Liver (tissue), 9 donors: ENCODE measurements around the gene SH2D4B. TPM values are rescaled to one million over a fixed set of nuclear protein-coding genes. Genes with fewer than 3 reads are reported as not detected.

Experiments
- DNase-seq: peaks from one replicate; pipeline ENCODE4 v3.0.0-alpha.2; 2017; ENCODE audit warnings: low spot score
- H3K27ac ChIP-seq, 2 donors: one replicate each; pipeline ENCODE4 v1.7.0; 2013; ENCODE audit warnings: inconsistent platforms in 2 of 2, low read length in 2 of 2, control low read depth in 1 of 2, low read depth in 1 of 2, mild to moderate bottlenecking in 1 of 2
- H3K27me3 ChIP-seq, 4 donors: one replicate each; pipeline versions ENCODE4 v1.6.1 to v1.7.0; 2013; ENCODE audit warnings: low read length in 3 of 4, inconsistent platforms in 1 of 4, mild to moderate bottlenecking in 1 of 4, moderate library complexity in 1 of 4; ENCODE audit not compliant: control insufficient read depth in 4 of 4, insufficient read depth in 4 of 4
- H3K36me3 ChIP-seq, 4 donors: one replicate each; pipeline versions ENCODE4 v1.6.1 to v1.7.0; 2013; ENCODE audit warnings: low read length in 3 of 4, mild to moderate bottlenecking in 3 of 4, low read depth in 1 of 4, moderate library complexity in 1 of 4; ENCODE audit not compliant: control insufficient read depth in 4 of 4, insufficient read depth in 3 of 4
- H3K4me1 ChIP-seq, 4 donors: one replicate each; pipeline versions ENCODE4 v1.6.1 to v1.7.0; 2013; ENCODE audit warnings: low read length in 3 of 4, mild to moderate bottlenecking in 3 of 4, moderate library complexity in 1 of 4; ENCODE audit not compliant: control insufficient read depth in 4 of 4, insufficient read depth in 4 of 4
- H3K4me3 ChIP-seq, 3 donors: one replicate each; pipeline versions ENCODE4 v1.6.1 to v1.7.0; 2013; ENCODE audit warnings: low read length in 3 of 3, control low read depth in 1 of 3, low read depth in 1 of 3, mild to moderate bottlenecking in 1 of 3
- H3K9ac ChIP-seq, 2 donors: one replicate each; pipeline ENCODE4 v1.7.0; 2013; ENCODE audit warnings: low read length in 2 of 2, mild to moderate bottlenecking in 2 of 2, moderate library complexity in 2 of 2, control low read depth in 1 of 2, low read depth in 1 of 2
- H3K9me3 ChIP-seq, 4 donors: one replicate each; pipeline versions ENCODE4 v1.6.1 to v1.7.0; 2013; ENCODE audit warnings: low read length in 3 of 4; ENCODE audit not compliant: control insufficient read depth in 4 of 4
- EGR1 ChIP-seq, 2 donors: IDR thresholded peaks; 2 replicates each; pipeline ENCODE4 v1.6.1; 2016 to 2018; ENCODE audit warnings: antibody characterized with exemption in 2 of 2, low read depth in 2 of 2
- FOXA2 ChIP-seq: IDR thresholded peaks from 2 replicates; pipeline ENCODE4 v1.6.1; 2016; ENCODE audit warnings: antibody characterized with exemption
- GABPA ChIP-seq, 2 donors: IDR thresholded peaks in 1 of 2; conservative IDR thresholded peaks in 1 of 2; 2 replicates each; pipeline ENCODE4 v1.6.1; 2016; ENCODE audit warnings: antibody characterized with exemption in 2 of 2, mild to moderate bottlenecking in 1 of 2, moderate library complexity in 1 of 2
- HNF4A ChIP-seq, 2 donors: conservative IDR thresholded peaks; 2 replicates each; pipeline ENCODE4 v1.6.1; 2016; ENCODE audit warnings: antibody characterized with exemption in 2 of 2, mild to moderate bottlenecking in 2 of 2
- HNF4G ChIP-seq: IDR thresholded peaks from 2 replicates; pipeline ENCODE4 v1.6.1; 2016; ENCODE audit warnings: antibody characterized with exemption
- JUND ChIP-seq, 2 donors: IDR thresholded peaks; 2 replicates each; pipeline ENCODE4 v1.6.1; 2016; ENCODE audit warnings: antibody characterized with exemption in 2 of 2
- SP1 ChIP-seq: IDR thresholded peaks from 2 replicates; pipeline ENCODE4 v1.6.1; 2018; ENCODE audit warnings: antibody characterized with exemption, mild to moderate bottlenecking
- TAF1 ChIP-seq: conservative IDR thresholded peaks from 2 replicates; pipeline ENCODE4 v1.6.1; 2016; ENCODE audit warnings: antibody characterized with exemption, mild to moderate bottlenecking
- YY1 ChIP-seq: IDR thresholded peaks from 2 replicates; pipeline ENCODE4 v1.6.1; 2016; ENCODE audit warnings: antibody characterized with exemption, mild to moderate bottlenecking
- WGBS: extraction: QIAGEN DNeasy Blood & Tissue Kit; methylation state at CpG from one replicate; pipeline ENCODE4 v1.1.7; 2013; 5-methylcytosine and 5-hydroxymethylcytosine counted together
- polyA plus RNA-seq, 2 donors: library from polyadenylated mRNA; stranded (reverse) in 1 of 2; unstranded in 1 of 2; fragments of 200-250 nt in 1 of 2; fragments of >200 nt in 1 of 2; fragmentation: Nextera tagmentation in 1 of 2; extraction: Ambion mirVana in 1 of 2; gene quantifications; one replicate each; pipeline versions ENCODE4 v1.2.1 to v1.2.3, GENCODE V29; 2013 to 2015
- total RNA-seq, 2 donors: library from RNA; depleted of rRNA; stranded (reverse); fragments of >200 nt; gene quantifications; one replicate each; pipeline ENCODE4 v1.2.3, GENCODE V29; 2014
- TF ChIP-seq, protein P1 (sequence below): IDR thresholded peaks from 2 replicates; pipeline ENCODE4 v1.6.1; 2016; ENCODE audit warnings: antibody characterized with exemption
- TF ChIP-seq, protein P2 (sequence below): fragments of 150-350 bp; IDR thresholded peaks from 2 replicates; pipeline ENCODE4 v1.5.1; 2017; ENCODE audit warnings: improper control_type of control experiment, low read depth, low read length; ENCODE audit not compliant: missing input control
- TF ChIP-seq, protein P3 (sequence below): IDR thresholded peaks from 2 replicates; pipeline ENCODE4 v1.6.1; 2016; ENCODE audit warnings: antibody characterized with exemption
- donor health status: healthy.
- donor health status: healthy.
- donor health status: healthy.
- donor health status: healthy.
- donor health status: healthy.

Gene SH2D4B
- total and polyA plus RNA-seq, 4 donors = 0.19 TPM; not detected in 3

DNA sequence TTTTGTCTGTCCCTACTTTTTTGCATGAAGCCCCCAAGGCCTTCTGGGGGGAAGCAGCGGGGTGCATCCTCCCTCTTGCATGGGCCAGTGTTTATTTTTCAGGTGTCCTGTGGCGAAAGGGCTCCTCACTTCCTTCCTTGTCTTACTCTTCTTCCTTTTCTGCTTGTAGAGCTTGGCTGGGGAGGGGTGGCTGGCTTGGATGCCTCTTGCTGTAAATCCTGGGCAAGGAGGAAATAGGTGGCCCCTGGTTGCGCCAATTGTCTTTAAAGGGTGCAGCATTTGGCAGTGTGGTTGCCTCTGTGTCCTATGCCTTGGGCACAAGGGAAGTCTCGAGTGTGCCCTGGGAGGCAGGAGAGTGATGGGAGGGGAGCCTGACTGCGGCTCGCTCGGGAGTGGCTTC, 95.0 kb downstream of the SH2D4B start:
- DNase-seq = no peak
- no peak overlapping the region for H3K27ac ChIP-seq
- WGBS = 81% methylated on average over 7 of the region's 7 CpGs

DNA sequence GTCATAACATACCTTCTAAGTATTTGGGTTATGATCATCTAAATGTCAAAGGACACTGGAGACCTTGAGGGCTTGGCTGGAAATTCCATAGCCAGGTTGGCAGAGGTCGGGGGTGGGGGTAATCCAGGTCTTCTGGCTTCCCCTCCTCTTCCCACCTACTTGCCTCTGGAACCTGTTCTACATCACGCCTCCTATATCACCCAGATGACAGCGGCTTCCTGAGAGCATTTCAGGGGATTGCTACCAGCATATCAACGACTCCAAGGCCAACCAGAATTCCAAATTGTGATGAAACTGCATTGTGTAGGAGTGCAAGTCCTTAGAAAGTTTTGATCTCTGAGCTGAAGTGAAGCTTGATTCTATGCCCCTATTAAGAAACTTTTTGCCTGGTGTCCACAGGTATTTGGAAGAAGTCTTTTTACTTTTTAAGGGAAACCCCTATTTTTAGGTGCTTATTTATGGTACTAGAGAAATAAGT, 95.7 kb downstream of the SH2D4B start:
- TF ChIP-seq, protein P1, sequence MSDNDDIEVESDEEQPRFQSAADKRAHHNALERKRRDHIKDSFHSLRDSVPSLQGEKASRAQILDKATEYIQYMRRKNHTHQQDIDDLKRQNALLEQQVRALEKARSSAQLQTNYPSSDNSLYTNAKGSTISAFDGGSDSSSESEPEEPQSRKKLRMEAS = no peak
- TF ChIP-seq TAF1 = no peak
- TF ChIP-seq, protein P2, sequence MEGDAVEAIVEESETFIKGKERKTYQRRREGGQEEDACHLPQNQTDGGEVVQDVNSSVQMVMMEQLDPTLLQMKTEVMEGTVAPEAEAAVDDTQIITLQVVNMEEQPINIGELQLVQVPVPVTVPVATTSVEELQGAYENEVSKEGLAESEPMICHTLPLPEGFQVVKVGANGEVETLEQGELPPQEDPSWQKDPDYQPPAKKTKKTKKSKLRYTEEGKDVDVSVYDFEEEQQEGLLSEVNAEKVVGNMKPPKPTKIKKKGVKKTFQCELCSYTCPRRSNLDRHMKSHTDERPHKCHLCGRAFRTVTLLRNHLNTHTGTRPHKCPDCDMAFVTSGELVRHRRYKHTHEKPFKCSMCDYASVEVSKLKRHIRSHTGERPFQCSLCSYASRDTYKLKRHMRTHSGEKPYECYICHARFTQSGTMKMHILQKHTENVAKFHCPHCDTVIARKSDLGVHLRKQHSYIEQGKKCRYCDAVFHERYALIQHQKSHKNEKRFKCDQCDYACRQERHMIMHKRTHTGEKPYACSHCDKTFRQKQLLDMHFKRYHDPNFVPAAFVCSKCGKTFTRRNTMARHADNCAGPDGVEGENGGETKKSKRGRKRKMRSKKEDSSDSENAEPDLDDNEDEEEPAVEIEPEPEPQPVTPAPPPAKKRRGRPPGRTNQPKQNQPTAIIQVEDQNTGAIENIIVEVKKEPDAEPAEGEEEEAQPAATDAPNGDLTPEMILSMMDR = no peak
- TF ChIP-seq, protein P3, sequence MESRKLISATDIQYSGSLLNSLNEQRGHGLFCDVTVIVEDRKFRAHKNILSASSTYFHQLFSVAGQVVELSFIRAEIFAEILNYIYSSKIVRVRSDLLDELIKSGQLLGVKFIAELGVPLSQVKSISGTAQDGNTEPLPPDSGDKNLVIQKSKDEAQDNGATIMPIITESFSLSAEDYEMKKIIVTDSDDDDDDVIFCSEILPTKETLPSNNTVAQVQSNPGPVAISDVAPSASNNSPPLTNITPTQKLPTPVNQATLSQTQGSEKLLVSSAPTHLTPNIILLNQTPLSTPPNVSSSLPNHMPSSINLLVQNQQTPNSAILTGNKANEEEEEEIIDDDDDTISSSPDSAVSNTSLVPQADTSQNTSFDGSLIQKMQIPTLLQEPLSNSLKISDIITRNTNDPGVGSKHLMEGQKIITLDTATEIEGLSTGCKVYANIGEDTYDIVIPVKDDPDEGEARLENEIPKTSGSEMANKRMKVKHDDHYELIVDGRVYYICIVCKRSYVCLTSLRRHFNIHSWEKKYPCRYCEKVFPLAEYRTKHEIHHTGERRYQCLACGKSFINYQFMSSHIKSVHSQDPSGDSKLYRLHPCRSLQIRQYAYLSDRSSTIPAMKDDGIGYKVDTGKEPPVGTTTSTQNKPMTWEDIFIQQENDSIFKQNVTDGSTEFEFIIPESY = no peak
- no peak for TF ChIP-seq JUND (IDR thresholded peaks at IDR 0.05)
- no peak for TF ChIP-seq SP1
- WGBS = 66% methylated on average over 4 of the region's 4 CpGs
- H3K9ac ChIP-seq = no peak overlapping the region

More for the DNA sequence above, 95.0 kb downstream of the SH2D4B start:
- Histone ChIP-seq H3K9me3 (no peaks in the 10 kb centered on the region), H3K4me1 (no peaks in the 10 kb centered on the region), H3K36me3 (no peaks in the 10 kb centered on the region), H3K4me3 (no peak overlapping the region), H3K27me3 (no peaks in the 10 kb centered on the region), H3K9ac (no peak overlapping the region)
- TF ChIP-seq FOXA2 (no peak), EGR1 (IDR thresholded peaks at IDR 0.05; ENCODE audit: low read depth in 2 of 2) (no peak), JUND (IDR thresholded peaks at IDR 0.05) (no peak), YY1 (no peak), HNF4G (no peak), HNF4A (conservative IDR thresholded peaks at IDR 0.05) (no peak), GABPA (IDR thresholded peaks at IDR 0.05 in 1 of 2, conservative IDR thresholded peaks at IDR 0.05 in 1 of 2) (no peak)
- TF ChIP-seq, protein P2 = no peak
- TF ChIP-seq, protein P1 = no peak

More for the DNA sequence above, 95.7 kb downstream of the SH2D4B start:
- DNase-seq = no peak
- Histone ChIP-seq H3K4me3 (no peak overlapping the region), H3K36me3 (no peaks in the 10 kb centered on the region), H3K27me3 (no peaks in the 10 kb centered on the region), H3K9me3 (no peaks in the 10 kb centered on the region), H3K27ac (no peak overlapping the region), H3K4me1 (no peaks in the 10 kb centered on the region)
